Sciatic nerve (tissue), 2 donors: ENCODE results near the gene FILIP1L. TPM values are rescaled to one million over a fixed set of nuclear protein-coding genes. Genes with fewer than 3 reads are reported as not detected.

Experiments used
- ATAC-seq: fragments of 200-7000 bp; cut with Tn5 transposase; one replicate; pipeline ENCODE4 v1.9.1; 2020; ENCODE audit warnings: mild to moderate bottlenecking, moderate library complexity
- DNase-seq: peaks from one replicate; pipeline ENCODE4 v3.0.0-alpha.2; 2020; ENCODE audit warnings: low spot score
- intact Hi-C: fragments of 100-400 bp; cut with DNase I; formaldehyde crosslinking; loops from one replicate; pipeline ENCODE4 v1.14.2; 2022
- total RNA-seq: library from RNA; stranded (reverse); fragmentation: NEBNext Ultra II Directional; extraction: Animal tissue kit (Norgen Biotek cat#: 25700); gene quantifications from one replicate; pipeline ENCODE4 v1.2.1, GENCODE V29; 2021
- donor health status: DM: no; HTN: no; CAD: no.
- donor health status: DM: no; HTN: no; CAD: no.

The FILIP1L gene
- total RNA-seq, 1 donor from 2014 or later, result 36.2 TPM

GRCh38 chr3:100027321-100027720, 87.0 kb downstream of the FILIP1L start:
- DNase-seq, result no peak
- no peak for ATAC-seq
- intact Hi-C loops, result no loop called here

- intact Hi-C loops, result no loop called here
- ATAC-seq, result no peak
- DNase-seq, result no peak
Measured at GRCh38 chr3:100024520-100025303, 89.6 kb downstream of the FILIP1L start.

- DNase-seq, result no peak
- no peak for ATAC-seq
- intact Hi-C loops, result no loop called here
Measured at GRCh38 chr3:100023595-100023994, 90.7 kb downstream of the FILIP1L start.

- intact Hi-C loops, result no loop called here
- ATAC-seq, result no peak
- DNase-seq, result no peak
Measured at GRCh38 chr3:100023150-100023549, 91.2 kb downstream of the FILIP1L start.

- ATAC-seq, result no peak
- intact Hi-C loops, result no loop called here
Measured at GRCh38 chr3:100022506-100022905, 91.8 kb downstream of the FILIP1L start.

GRCh38 chr3:100020876-100021644, 93.2 kb downstream of the FILIP1L start:
- DNase-seq (no peak), ATAC-seq (peak; percentile 68)
- intact Hi-C loops, result no loop called here

More at GRCh38 chr3:100022506-100022905, 91.8 kb downstream of the FILIP1L start:
- DNase-seq, result no peak

GRCh38 chr3:100019719-100020118, 94.6 kb downstream of the FILIP1L start:
- DNase-seq, result no peak
- intact Hi-C loops, result no loop called here
- no peak for ATAC-seq

- intact Hi-C loops, result no loop called here
- DNase-seq, result no peak
- ATAC-seq, result no peak
Measured at GRCh38 chr3:100018806-100019205, 95.5 kb downstream of the FILIP1L start.

- ATAC-seq (no peak), DNase-seq (no peak)
- intact Hi-C loops, result loop anchor here (1.0 kb wide), 1 partner anchor 23 kb away; no protein-coding TSS in a partner anchor
Measured at GRCh38 chr3:100010087-100010417, 104.2 kb downstream of the FILIP1L start.

GRCh38 chr3:100009276-100010086, 104.8 kb downstream of the FILIP1L start:
- no peak for DNase-seq
- no peak for ATAC-seq
- intact Hi-C loops, result loop anchor here (1.0 kb wide), 1 partner anchor 22 kb away; no protein-coding TSS in a partner anchor

- intact Hi-C loops, result no loop called here
- no peak for DNase-seq
- no peak for ATAC-seq
Measured at GRCh38 chr3:100008081-100008698, 106.1 kb downstream of the FILIP1L start.

GRCh38 chr3:100007313-100007712, 107.0 kb downstream of the FILIP1L start:
- no peak for DNase-seq
- no peak for ATAC-seq
- intact Hi-C loops, result no loop called here

GRCh38 chr3:100006570-100007271, 107.6 kb downstream of the FILIP1L start:
- no peak for DNase-seq
- ATAC-seq, result peak; percentile 65
- intact Hi-C loops, result no loop called here

GRCh38 chr3:100005665-100006393, 108.5 kb downstream of the FILIP1L start:
- intact Hi-C loops, result no loop called here
- ATAC-seq (no peak), DNase-seq (no peak)

GRCh38 chr3:100004931-100005330, 109.4 kb downstream of the FILIP1L start:
- ATAC-seq (no peak), DNase-seq (no peak)
- intact Hi-C loops, result no loop called here

- no peak for DNase-seq
- no peak for ATAC-seq
- intact Hi-C loops, result no loop called here
Measured at GRCh38 chr3:100003609-100004503, 110.4 kb downstream of the FILIP1L start.
